CD14-positive monocyte (primary cell): ENCODE results near the gene KXD1. TPM values are rescaled to one million over a fixed set of nuclear protein-coding genes. Genes with fewer than 3 reads are reported as not detected.

Experiments used
- DNase-seq, 3 donors: peaks; one replicate each; pipeline ENCODE4 v3.0.0-alpha.2; 2011 to 2022
- H2AFZ ChIP-seq: 2 replicates; pipeline ENCODE4 v1.6.0; 2012; ENCODE audit warnings: mild to moderate bottlenecking, low read depth, low read length, inconsistent platforms; ENCODE audit not compliant: insufficient read depth, poor library complexity, severe bottlenecking
- H3K27ac ChIP-seq, 2 donors: 1 replicate in 1 of 2; 2 replicates in 1 of 2; pipeline ENCODE4 v1.5.1; 2012 to 2013; ENCODE audit warnings: low read length in 2 of 2, control low read depth in 1 of 2, inconsistent platforms in 1 of 2, low read depth in 1 of 2, mild to moderate bottlenecking in 1 of 2
- H3K27me3 ChIP-seq, 2 donors: one replicate each; pipeline versions ENCODE4 v1.6.0 to v1.6.1; 2011 to 2013; ENCODE audit warnings: low read length in 2 of 2; ENCODE audit not compliant: control insufficient read depth in 2 of 2, insufficient read depth in 2 of 2
- H3K36me3 ChIP-seq, 2 donors: replicated peaks in 1 of 2; 1 replicate in 1 of 2; 2 replicates in 1 of 2; pipeline versions ENCODE4 v1.5.1 to v1.6.1; 2012 to 2013; ENCODE audit warnings: low read length in 2 of 2, control low read depth in 1 of 2, inconsistent platforms in 1 of 2, mild to moderate bottlenecking in 1 of 2; ENCODE audit not compliant: insufficient read depth in 2 of 2, control insufficient read depth in 1 of 2
- H3K4me1 ChIP-seq, 2 donors: 1 replicate in 1 of 2; 2 replicates in 1 of 2; pipeline versions ENCODE4 v1.5.1 to v1.6.1; 2012 to 2013; ENCODE audit warnings: low read length in 2 of 2, control low read depth in 1 of 2, inconsistent platforms in 1 of 2, mild to moderate bottlenecking in 1 of 2, moderate library complexity in 1 of 2; ENCODE audit not compliant: insufficient read depth in 2 of 2, control insufficient read depth in 1 of 2
- H3K4me2 ChIP-seq: replicated peaks from 2 replicates; pipeline ENCODE3; 2012; ENCODE audit warnings: low read length, moderate library complexity, mild to moderate bottlenecking; ENCODE audit not compliant: poor library complexity, severe bottlenecking; ENCODE audit errors: extremely low read depth
- H3K4me3 ChIP-seq, 3 experiments: fragments of 200-600 bp in 1 of 3; sonication (generic) in 1 of 3; replicated peaks in 1 of 3; 1 replicate in 2 of 3; 2 replicates in 1 of 3; pipeline ENCODE4 v1.5.1; 2011 to 2013; ENCODE audit warnings: low read length in 3 of 3, mild to moderate bottlenecking in 3 of 3, control low read depth in 2 of 3, low read depth in 2 of 3, inconsistent platforms in 1 of 3, moderate library complexity in 1 of 3
- H3K79me2 ChIP-seq: 2 replicates; pipeline ENCODE4 v1.6.0; 2012; ENCODE audit warnings: mild to moderate bottlenecking, control low read depth, inconsistent platforms, low read length, moderate library complexity; ENCODE audit not compliant: insufficient read depth
- H3K9ac ChIP-seq: 2 replicates; pipeline ENCODE4 v1.6.0; 2017; ENCODE audit warnings: low read length, mild to moderate bottlenecking; ENCODE audit not compliant: insufficient read depth, poor library complexity, severe bottlenecking
- H3K9me3 ChIP-seq, 2 donors: replicated peaks in 1 of 2; 1 replicate in 1 of 2; 2 replicates in 1 of 2; pipeline versions ENCODE4 v1.5.1 to v1.6.1; 2012 to 2013; ENCODE audit warnings: low read length in 2 of 2, control low read depth in 1 of 2; ENCODE audit not compliant: control insufficient read depth in 1 of 2, insufficient read depth in 1 of 2
- H4K20me1 ChIP-seq: 2 replicates; pipeline ENCODE4 v1.6.0; 2012; ENCODE audit warnings: mild to moderate bottlenecking, low read length, control low read depth, moderate library complexity; ENCODE audit not compliant: insufficient read depth
- H3K27ac Mint-ChIP-seq, 7 donors: one replicate each; pipeline ENCODE4 v1.8.0; 2020; ENCODE audit warnings: mild to moderate bottlenecking in 7 of 7, mixed read lengths in 7 of 7, moderate library complexity in 6 of 7, inconsistent platforms in 2 of 7
- H3K27me3 Mint-ChIP-seq, 3 donors: one replicate each; pipeline ENCODE4 v1.8.0; 2021 to 2022; ENCODE audit warnings: low read depth in 3 of 3, mild to moderate bottlenecking in 3 of 3, mixed read lengths in 3 of 3, moderate library complexity in 3 of 3, inconsistent platforms in 1 of 3
- H3K36me3 Mint-ChIP-seq, 2 donors: one replicate each; pipeline ENCODE4 v1.8.0; 2020; ENCODE audit warnings: mixed read lengths in 2 of 2, inconsistent platforms in 1 of 2, mild to moderate bottlenecking in 1 of 2
- H3K4me1 Mint-ChIP-seq: one replicate; pipeline ENCODE4 v1.8.0; 2020; ENCODE audit warnings: mild to moderate bottlenecking, mixed read lengths
- H3K4me3 Mint-ChIP-seq, 2 donors: one replicate each; pipeline ENCODE4 v1.8.0; 2020; ENCODE audit warnings: mild to moderate bottlenecking in 2 of 2, mixed read lengths in 2 of 2, moderate library complexity in 1 of 2
- H3K9me3 Mint-ChIP-seq, 7 donors: one replicate each; pipeline ENCODE4 v1.8.0; 2020 to 2022; ENCODE audit warnings: mixed read lengths in 7 of 7, mild to moderate bottlenecking in 6 of 7, moderate library complexity in 6 of 7, inconsistent platforms in 2 of 7
- WGBS: methylation state at CpG from one replicate; pipeline ENCODE4 v1.1.5; 2013; ENCODE audit warnings: missing lambda C conversion rate; ENCODE audit not compliant: insufficient coverage; 5-methylcytosine and 5-hydroxymethylcytosine counted together
- intact Hi-C, 2 donors: fragments of 100-400 bp; cut with micrococcal nuclease; formaldehyde crosslinking; loops; one replicate each; pipeline versions ENCODE4 v1.15.0 to v1.15.1; 2023
- polyA plus RNA-seq, 3 donors: library from polyadenylated mRNA; depleted of rRNA in 1 of 3; unstranded in 2 of 3; stranded (reverse) in 1 of 3; fragments of 300-500 nt in 2 of 3; fragments of >200 nt in 1 of 3; fragmentation: Illumina TruSeq in 2 of 3; gene quantifications; 1 replicate in 2 of 3; 2 replicates in 1 of 3; pipeline ENCODE4 v1.2.3, GENCODE V29; 2012 to 2021
- TF ChIP-seq, protein P1 (sequence below): fragments of 200-600 bp; IDR thresholded peaks from one replicate; pipeline ENCODE4 v1.8.0; 2022; ENCODE audit warnings: antibody characterized with exemption, mild to moderate bottlenecking

KXD1 gene
- polyA plus RNA-seq, 3 donors = 74.4 to 194 (median 87.9) TPM

DNA sequence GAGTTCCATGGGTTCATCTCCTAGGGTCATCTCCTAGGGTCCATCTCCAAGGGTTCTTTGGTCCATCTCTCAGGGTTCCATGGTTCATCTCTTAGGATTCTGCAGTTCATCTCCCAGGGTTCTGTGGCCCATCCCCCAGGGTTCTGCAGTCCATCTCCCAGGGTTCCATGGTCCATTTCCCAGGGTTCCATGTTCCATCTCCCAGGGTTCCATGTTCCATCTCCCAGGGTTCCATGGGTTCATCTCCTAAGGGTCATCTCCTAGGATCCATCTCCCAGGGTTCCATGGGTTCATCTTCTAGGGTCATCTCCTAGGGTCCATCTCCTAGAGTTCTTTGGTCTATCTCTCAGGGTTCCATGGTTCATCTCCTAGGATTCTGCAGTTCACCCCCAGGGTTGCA is 59.9 kb downstream of the KXD1 start:
- no peak for DNase-seq
- peaks cover 44 to 70% (median 52%) of the 10 kb centered on the region in 3 donors for H3K27me3 Mint-ChIP-seq
- Histone ChIP-seq H2AFZ (no peak overlapping the region), H3K79me2 (no peaks in the 10 kb centered on the region), H3K9me3 (peaks cover 6 to 8% of the 10 kb centered on the region in 2 donors), H3K27me3 (peaks cover 20 to 45% of the 10 kb centered on the region in 2 donors), H4K20me1 (no peaks in the 10 kb centered on the region), H3K4me3 (no peak overlapping the region), H3K27ac (no peak overlapping the region), H3K9ac (no peak overlapping the region), H3K4me1 (peaks cover 0 to 5% of the 10 kb centered on the region in 2 donors), H3K4me2 (no peak overlapping the region), H3K36me3 (no peaks in the 10 kb centered on the region)
- no peak overlapping the region for H3K4me3 Mint-ChIP-seq
- H3K27ac Mint-ChIP-seq = no peak overlapping the region
- no peaks in the 10 kb centered on the region for H3K36me3 Mint-ChIP-seq
- intact Hi-C loops = no loop called here
- H3K4me1 Mint-ChIP-seq = peaks cover 3% of the 10 kb centered on the region
- TF ChIP-seq, protein P1, sequence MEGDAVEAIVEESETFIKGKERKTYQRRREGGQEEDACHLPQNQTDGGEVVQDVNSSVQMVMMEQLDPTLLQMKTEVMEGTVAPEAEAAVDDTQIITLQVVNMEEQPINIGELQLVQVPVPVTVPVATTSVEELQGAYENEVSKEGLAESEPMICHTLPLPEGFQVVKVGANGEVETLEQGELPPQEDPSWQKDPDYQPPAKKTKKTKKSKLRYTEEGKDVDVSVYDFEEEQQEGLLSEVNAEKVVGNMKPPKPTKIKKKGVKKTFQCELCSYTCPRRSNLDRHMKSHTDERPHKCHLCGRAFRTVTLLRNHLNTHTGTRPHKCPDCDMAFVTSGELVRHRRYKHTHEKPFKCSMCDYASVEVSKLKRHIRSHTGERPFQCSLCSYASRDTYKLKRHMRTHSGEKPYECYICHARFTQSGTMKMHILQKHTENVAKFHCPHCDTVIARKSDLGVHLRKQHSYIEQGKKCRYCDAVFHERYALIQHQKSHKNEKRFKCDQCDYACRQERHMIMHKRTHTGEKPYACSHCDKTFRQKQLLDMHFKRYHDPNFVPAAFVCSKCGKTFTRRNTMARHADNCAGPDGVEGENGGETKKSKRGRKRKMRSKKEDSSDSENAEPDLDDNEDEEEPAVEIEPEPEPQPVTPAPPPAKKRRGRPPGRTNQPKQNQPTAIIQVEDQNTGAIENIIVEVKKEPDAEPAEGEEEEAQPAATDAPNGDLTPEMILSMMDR = no peak
- peaks cover 2 to 20% (median 6%) of the 10 kb centered on the region in 7 donors for H3K9me3 Mint-ChIP-seq

DNA sequence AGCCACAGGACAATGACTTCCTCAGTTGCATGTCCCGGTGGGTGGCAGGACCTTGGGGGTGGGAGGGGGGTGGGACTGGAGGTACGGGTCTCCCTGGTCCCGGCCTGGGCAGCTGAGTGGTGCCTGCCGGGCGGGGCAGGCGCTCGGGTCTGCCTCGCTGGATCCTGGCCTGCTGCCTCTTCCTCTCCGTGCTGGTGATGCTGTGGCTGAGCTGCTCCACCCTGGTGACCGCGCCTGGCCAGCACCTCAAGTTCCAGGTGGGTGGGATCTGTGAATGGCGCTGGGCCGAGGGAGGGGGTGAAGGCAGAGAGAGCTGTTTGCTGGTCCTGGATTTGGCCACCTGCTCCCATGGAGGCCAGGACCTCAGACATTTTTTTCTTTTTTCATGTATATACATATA is 60.6 kb downstream of the KXD1 start:
- intact Hi-C loops = no loop called here
- H3K9me3 ChIP-seq = peaks cover 6 to 8% of the 10 kb centered on the region in 2 donors
- no peak overlapping the region for H2AFZ ChIP-seq
- no peak overlapping the region for H3K4me3 Mint-ChIP-seq
- no peak overlapping the region for H3K27ac Mint-ChIP-seq
- peaks cover 1% of the 10 kb centered on the region for H3K4me1 Mint-ChIP-seq
- H3K27ac ChIP-seq = no peak overlapping the region
- no peaks in the 10 kb centered on the region for H3K36me3 ChIP-seq
- no peaks in the 10 kb centered on the region for H3K36me3 Mint-ChIP-seq
- 98% methylated on average over 7 of the region's 13 CpGs for WGBS
- DNase-seq = no peak
- H3K9ac ChIP-seq = no peak overlapping the region
- TF ChIP-seq, protein P1 = no peak
- peaks cover 16 to 46% of the 10 kb centered on the region in 2 donors for H3K27me3 ChIP-seq
- peaks cover 40 to 66% (median 48%) of the 10 kb centered on the region in 3 donors for H3K27me3 Mint-ChIP-seq
- no peaks in the 10 kb centered on the region for H3K79me2 ChIP-seq
- no peak overlapping the region for H3K4me2 ChIP-seq
- H3K4me1 ChIP-seq = no peaks in the 10 kb centered on the region
- no peaks in the 10 kb centered on the region for H4K20me1 ChIP-seq
- H3K9me3 Mint-ChIP-seq = peaks cover 2 to 18% (median 4%) of the 10 kb centered on the region in 7 donors
- no peak overlapping the region for H3K4me3 ChIP-seq

Other genes starting within 250 kb of the KXD1 start
- 100 to 1,000 TPM in 1 of 3 donors, 10 to 100 TPM in 2; 66.5 to 143 (median 97.0) TPM for gene LSM4, start 234.8 kb upstream of the KXD1 start, polyA plus RNA-seq
- gene PGPEP1, start 217.3 kb upstream of the KXD1 start, polyA plus RNA-seq = 10 to 100 TPM; 10.3 to 25.1 (median 10.3) TPM
- under 1 TPM in 1 of 3 donors, not detected in 2; 0.36 TPM for gene GDF15, start 171.7 kb upstream of the KXD1 start, polyA plus RNA-seq
- gene LRRC25, start 160.2 kb upstream of the KXD1 start, polyA plus RNA-seq = 100 to 1,000 TPM; 173 to 581 (median 416) TPM
- 10 to 100 TPM; 38.5 to 74.5 (median 48.3) TPM for gene SSBP4, start 138.5 kb upstream of the KXD1 start, polyA plus RNA-seq
- 1 to 10 TPM in 1 of 3 donors, not detected in 2; 3.7 TPM for gene ISYNA1, start 119.7 kb upstream of the KXD1 start, polyA plus RNA-seq
- gene ELL, start 35.8 kb upstream of the KXD1 start, polyA plus RNA-seq = 10 to 100 TPM; 12.2 to 35.3 (median 12.6) TPM
- gene FKBP8, start 14.3 kb upstream of the KXD1 start, polyA plus RNA-seq = 100 to 1,000 TPM in 1 of 3 donors, 10 to 100 TPM in 2; 78.0 to 159 (median 81.2) TPM
- 1,000 to 10,000 TPM in 1 of 3 donors, 100 to 1,000 TPM in 2; 832 to 3,024 (median 896) TPM for gene UBA52, start 14.0 kb downstream of the KXD1 start, polyA plus RNA-seq
- gene REX1BD, start 30.9 kb downstream of the KXD1 start, polyA plus RNA-seq = 100 to 1,000 TPM in 2 of 3 donors, 10 to 100 TPM in 1; 83.7 to 141 (median 122) TPM
- gene CRLF1, start 48.9 kb downstream of the KXD1 start, polyA plus RNA-seq = under 1 TPM in 1 of 3 donors, not detected in 2; 0.19 TPM
- gene TMEM59L, start 55.0 kb downstream of the KXD1 start, polyA plus RNA-seq = not detected
- 1 to 10 TPM; 1.6 to 3.2 (median 2.0) TPM for gene KLHL26, start 79.2 kb downstream of the KXD1 start, polyA plus RNA-seq
- gene CRTC1, start 125.8 kb downstream of the KXD1 start, polyA plus RNA-seq = 1 to 10 TPM in 1 of 3 donors, under 1 TPM in 2; 0.28 to 9.2 (median 0.55) TPM
- not detected for gene COMP, start 233.4 kb downstream of the KXD1 start, polyA plus RNA-seq